SK-N-SH treated with all-trans-retinoic acid at 6 μM for 48 hours (cell line): ENCODE results near the gene SMARCA4.
A peak's percentile ranks its signal among the peaks of the same experiment; 100 is the strongest.

ENCODE experiments used
- ATAC-seq: fragments of 200-7000 bp; cut with Tn5 transposase; 3 replicates; pipeline ENCODE4 v1.9.1; 2020; ENCODE audit warnings: mild to moderate bottlenecking, moderate library complexity
- ARNTL ChIP-seq: fragments of 450-650 bp; formaldehyde crosslinking; IDR thresholded peaks from 2 replicates; pipeline ENCODE4 v1.5.0; 2020; ENCODE audit warnings: low read depth, mild to moderate bottlenecking, moderate library complexity, borderline replicate concordance
- BACH2 ChIP-seq: fragments of 250-450 bp; sonication (Bioruptor Pico); IDR thresholded peaks from 2 replicates; pipeline ENCODE4 v1.9.0; 2021; ENCODE audit warnings: mild to moderate bottlenecking, borderline replicate concordance
- CSDC2 ChIP-seq: fragments of 250-450 bp; sonication (Bioruptor Pico); IDR thresholded peaks from 2 replicates; pipeline ENCODE4 v1.5.0; 2020; ENCODE audit warnings: mild to moderate bottlenecking, moderate library complexity
- CSRNP3 ChIP-seq: fragments of 250-450 bp; sonication (Bioruptor Pico); IDR thresholded peaks from 2 replicates; pipeline ENCODE4 v1.5.1; 2021; ENCODE audit warnings: mild to moderate bottlenecking, moderate library complexity
- ESRRG ChIP-seq: fragments of 250-450 bp; sonication (Bioruptor Pico); IDR thresholded peaks from 2 replicates; pipeline ENCODE4 v1.6.1; 2021; ENCODE audit warnings: mild to moderate bottlenecking
- GLIS3 ChIP-seq: fragments of 250-450 bp; sonication (Bioruptor Pico); IDR thresholded peaks from 2 replicates; pipeline ENCODE4 v1.5.0; 2020; ENCODE audit warnings: mild to moderate bottlenecking, moderate library complexity
- ISL1 ChIP-seq: fragments of 250-450 bp; sonication (Bioruptor Pico); IDR thresholded peaks from 2 replicates; pipeline ENCODE4 v2.1.2; 2022; ENCODE audit warnings: mild to moderate bottlenecking, moderate library complexity
- OSR1 ChIP-seq: fragments of 250-450 bp; sonication (Bioruptor Pico); IDR thresholded peaks from 2 replicates; pipeline ENCODE4 v1.8.0; 2022; ENCODE audit warnings: moderate library complexity, mild to moderate bottlenecking, inconsistent platforms
- PATZ1 ChIP-seq: fragments of 250-450 bp; sonication (Bioruptor Pico); IDR thresholded peaks from 2 replicates; pipeline ENCODE4 v1.8.0; 2020; ENCODE audit warnings: mild to moderate bottlenecking, moderate library complexity, borderline replicate concordance
- POU6F1 ChIP-seq: fragments of 250-450 bp; sonication (Bioruptor Pico); IDR thresholded peaks from 2 replicates; pipeline ENCODE4 v1.8.0; 2021; ENCODE audit warnings: low read depth, mild to moderate bottlenecking, moderate library complexity, borderline replicate concordance
- PPARA ChIP-seq: fragments of 250-450 bp; sonication (Bioruptor Pico); IDR thresholded peaks from 2 replicates; pipeline ENCODE4 v1.5.0; 2020; ENCODE audit warnings: mild to moderate bottlenecking, borderline replicate concordance
- RARB ChIP-seq: fragments of 250-450 bp; sonication (Bioruptor Pico); IDR thresholded peaks from 2 replicates; pipeline ENCODE4 v1.8.0; 2021; ENCODE audit warnings: mild to moderate bottlenecking, moderate library complexity
- SNAI2 ChIP-seq: fragments of 250-450 bp; sonication (Bioruptor Pico); IDR thresholded peaks from 2 replicates; pipeline ENCODE4 v1.5.0; 2020; ENCODE audit warnings: mild to moderate bottlenecking, moderate library complexity
- TCF4 ChIP-seq: fragments of 250-450 bp; sonication (Bioruptor Pico); IDR thresholded peaks from 2 replicates; pipeline ENCODE4 v1.8.0; 2021; ENCODE audit warnings: mild to moderate bottlenecking, moderate library complexity, borderline replicate concordance
- TOX ChIP-seq: fragments of 250-450 bp; sonication (Bioruptor Pico); IDR thresholded peaks from 2 replicates; pipeline ENCODE4 v1.8.0; 2021; ENCODE audit warnings: mild to moderate bottlenecking, moderate library complexity, borderline replicate concordance
- TSHZ2 ChIP-seq: fragments of 250-450 bp; sonication (Bioruptor Pico); IDR thresholded peaks from 2 replicates; pipeline ENCODE4 v1.5.0; 2020; ENCODE audit warnings: mild to moderate bottlenecking, moderate library complexity
- ZC3H10 ChIP-seq: fragments of 250-450 bp; sonication (Bioruptor Pico); IDR thresholded peaks from 2 replicates; pipeline ENCODE4 v1.5.1; 2021; ENCODE audit warnings: mild to moderate bottlenecking, moderate library complexity
- ZFP3 ChIP-seq: fragments of 250-450 bp; sonication (Bioruptor Pico); IDR thresholded peaks from 2 replicates; pipeline ENCODE4 v1.5.0; 2020; ENCODE audit warnings: mild to moderate bottlenecking, moderate library complexity
- ZFP30 ChIP-seq: fragments of 450-650 bp; formaldehyde crosslinking; IDR thresholded peaks from 2 replicates; pipeline ENCODE4 v1.5.0; 2022; ENCODE audit warnings: mild to moderate bottlenecking, moderate library complexity
- ZNF565 ChIP-seq: fragments of 450-650 bp; formaldehyde crosslinking; conservative IDR thresholded peaks from 2 replicates; pipeline ENCODE4 v1.5.0; 2020; ENCODE audit warnings: low read depth, mild to moderate bottlenecking, moderate library complexity
- ZNF70 ChIP-seq: fragments of 450-650 bp; formaldehyde crosslinking; IDR thresholded peaks from 2 replicates; pipeline ENCODE4 v1.5.0; 2020; ENCODE audit warnings: mild to moderate bottlenecking, moderate library complexity
- ZNF8 ChIP-seq: fragments of 450-650 bp; formaldehyde crosslinking; IDR thresholded peaks from 2 replicates; pipeline ENCODE4 v1.5.0; 2020; ENCODE audit warnings: mild to moderate bottlenecking, moderate library complexity

Gene SMARCA4

GRCh38 chr19:10924597-10924996 lies 36.2 kb upstream of the SMARCA4 start (continued):
- no peak for TF ChIP-seq TSHZ2

- TF ChIP-seq PPARA (CRISPR knock-in tag) = no peak
- TF ChIP-seq ISL1 = no peak
- TF ChIP-seq, all 23 proteins: peak for 0
- peak; percentile 55 for ATAC-seq
These were observed 32.9 kb upstream of the SMARCA4 start for GRCh38 chr19:10927730-10928562.

- TF ChIP-seq ZC3H10 (CRISPR knock-in tag) (no peak), TCF4 (CRISPR knock-in tag) (no peak), ZFP30 (CRISPR knock-in tag) (no peak), RARB (CRISPR knock-in tag) (no peak), POU6F1 (CRISPR knock-in tag) (no peak), ZNF8 (no peak), CSDC2 (CRISPR knock-in tag) (no peak), ZNF70 (CRISPR knock-in tag) (no peak), OSR1 (no peak), ZFP3 (CRISPR knock-in tag) (no peak), TOX (CRISPR knock-in tag) (no peak), ARNTL (CRISPR knock-in tag) (no peak)
- ATAC-seq = peak; percentile 94
These were observed 32.0 kb upstream of the SMARCA4 start, which contains the start of the genes TIMM29 and YIPF2 for GRCh38 chr19:10928563-10929401. TIMM29 (plus strand) TSS chr19:10928811; CDS start chr19:10928823, 12 bp downstream. YIPF2 (minus strand) TSS chr19:10928639; CDS start chr19:10928410, 229 bp downstream.

- TF ChIP-seq SNAI2 (CRISPR knock-in tag) = no peak
- TF ChIP-seq, all 23 proteins: peak for 0
- ATAC-seq = no peak
These were observed 31.4 kb upstream of the SMARCA4 start for GRCh38 chr19:10929402-10929794.

GRCh38 chr19:10935371-10936059 lies 25.3 kb upstream of the SMARCA4 start:
- no peak for ATAC-seq
- TF ChIP-seq ISL1 = no peak
- no peak for TF ChIP-seq CSRNP3
- TF ChIP-seq PATZ1 (CRISPR knock-in tag) = no peak
- no peak for TF ChIP-seq ZFP3 (CRISPR knock-in tag)
- no peak for TF ChIP-seq OSR1
- TF ChIP-seq BACH2 (CRISPR knock-in tag) = no peak
- no peak for TF ChIP-seq ZFP30 (CRISPR knock-in tag)
- no peak for TF ChIP-seq GLIS3 (CRISPR knock-in tag)
- no peak for TF ChIP-seq ZNF565 (CRISPR knock-in tag)
- no peak for TF ChIP-seq RARB (CRISPR knock-in tag)
- no peak for TF ChIP-seq ESRRG (CRISPR knock-in tag)
- TF ChIP-seq TOX (CRISPR knock-in tag) = no peak
- TF ChIP-seq ZNF70 (CRISPR knock-in tag) = no peak
- no peak for TF ChIP-seq TCF4 (CRISPR knock-in tag)
- no peak for TF ChIP-seq ZC3H10 (CRISPR knock-in tag)
- no peak for TF ChIP-seq SNAI2 (CRISPR knock-in tag)
- TF ChIP-seq CSDC2 (CRISPR knock-in tag) = no peak
